ENCODE results near the gene MROH2B. TPM values are rescaled to one million over a fixed set of nuclear protein-coding genes. Genes with fewer than 3 reads are reported as not detected.

Gene MROH2B
- total and polyA plus RNA-seq, 2 of the 13 experiments (the other 11 are each of a cell fraction or from before 2014, with no cell fraction given): not detected

DNA sequence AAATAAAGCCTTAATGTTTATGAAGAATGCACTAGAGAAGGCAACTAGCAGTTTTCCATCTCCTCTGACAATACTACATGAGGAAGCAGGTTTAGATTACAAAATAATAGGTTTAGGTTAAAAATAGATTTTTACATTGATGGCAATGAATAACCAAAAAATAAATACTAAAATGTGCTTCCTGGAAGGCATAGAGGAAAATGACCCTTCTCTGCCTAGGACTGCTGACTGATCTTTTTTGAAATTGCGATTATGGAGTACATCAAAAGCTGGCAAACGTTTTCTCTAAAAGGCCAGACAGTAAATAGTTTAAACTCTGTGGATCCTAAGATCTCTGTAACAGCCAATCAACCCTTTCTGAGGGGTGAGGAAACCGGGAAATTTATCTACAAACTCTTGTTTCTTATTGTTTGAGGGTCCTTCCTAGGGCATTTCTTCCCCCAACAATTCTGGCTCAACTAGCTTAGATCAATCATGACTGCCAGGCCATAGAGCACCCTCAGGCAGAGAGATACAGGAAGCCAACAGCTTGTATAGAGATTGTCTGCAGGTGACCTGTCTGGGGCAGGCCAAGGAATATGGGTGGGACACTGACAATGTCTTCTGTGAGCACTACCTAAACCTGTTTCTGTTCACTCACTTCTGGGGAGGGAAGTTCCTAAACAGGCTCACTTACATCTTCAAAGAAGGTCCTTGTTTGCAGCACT, 67.3 kb downstream of the MROH2B start:
- Histone ChIP-seq H3K36me3 (replicated peaks in 1 of 2; ENCODE audit: control insufficient read depth in 1 of 2, insufficient read depth in 2 of 2, low read length in 2 of 2) (no peaks in the 10 kb centered on the region), H3K4me1 (ENCODE audit: insufficient read depth, low read length) (no peaks in the 10 kb centered on the region), H3K9me3 (ENCODE audit: low read length) (no peaks in the 10 kb centered on the region), H4K20me1 (ENCODE audit: insufficient read depth, low read length) (no peaks in the 10 kb centered on the region), H3K9ac (ENCODE audit: insufficient read depth, low read depth, low read length) (no peak overlapping the region), H2AFZ (ENCODE audit: low read length) (no peak overlapping the region), H3K4me2 (ENCODE audit: low read depth, low read length) (no peak overlapping the region), H3K27ac (ENCODE audit: extremely low read length, insufficient read depth, low read length) (no peak overlapping the region), H3K4me3 (replicated peaks in 1 of 3; ENCODE audit: insufficient read depth in 1 of 3, low read depth in 2 of 3, low read length in 3 of 3) (no peak overlapping the region), H3K27me3 (ENCODE audit: control insufficient read depth in 1 of 2, insufficient read depth in 2 of 2, low read length in 2 of 2) (no peaks in the 10 kb centered on the region; a peak in 1 of 5 replicates), H3K79me2 (ENCODE audit: insufficient read depth, low read length) (no peaks in the 10 kb centered on the region)
- DNase-seq (ENCODE audit: low spot score): no peak
- 3% methylated on average over 3 of the region's 3 CpGs for WGBS (ENCODE audit: low lambda C conversion rate)
- TF ChIP-seq ARNT2 (CRISPR knock-in tag; IDR thresholded peaks at IDR 0.05; ENCODE audit: low read depth) (no peak), MAFK (conservative IDR thresholded peaks at IDR 0.05 in 1 of 2, IDR thresholded peaks at IDR 0.05 in 1 of 2; ENCODE audit: low read length in 2 of 2) (0 out of 4 replicates have a peak, but pooled peaks of 1 of the 2 experiments have one; percentile 18)
- ChIA-PET POLR2A (no interaction called here), CTCF (ENCODE audit: low intra/inter-chr PET ratio, low total read pairs) (no interaction called here)
- in situ Hi-C loops (cut with HindIII; ENCODE audit: extremely low pct_ligation_motif_present, low pct_unique_long_range_greater_than_20kb): no loop called here
- intact Hi-C loops (cut with micrococcal nuclease; ENCODE audit: unreplicated experiment): no loop called here
- no peak for FAIRE-seq
- no TSS peak for BruUV-seq (replicated peaks)
- ATAC-seq: no peak; the same call in 2 of the 3 replicates

GRCh38 chr5:40999966-41000365, 71.2 kb downstream of the MROH2B start:
- POLR2A ChIA-PET: no interaction called here

More at GRCh38 chr5:40999966-41000365, 71.2 kb downstream of the MROH2B start:
- in situ Hi-C loops (cut with HindIII; ENCODE audit: extremely low pct_ligation_motif_present, low pct_unique_long_range_greater_than_20kb) (no loop called here), intact Hi-C loops (cut with micrococcal nuclease; ENCODE audit: unreplicated experiment) (loop anchor here (10.0 kb wide), 1 partner anchor 405 kb away; no protein-coding TSS in a partner anchor)
- Histone ChIP-seq H3K27me3 (ENCODE audit: control insufficient read depth in 1 of 2, insufficient read depth in 2 of 2, low read length in 2 of 2) (no peaks in the 10 kb centered on the region; a peak in 1 of 5 replicates), H3K27ac (ENCODE audit: extremely low read length, insufficient read depth, low read length) (no peak overlapping the region), H2AFZ (ENCODE audit: low read length) (no peak overlapping the region), H3K36me3 (replicated peaks in 1 of 2; ENCODE audit: control insufficient read depth in 1 of 2, insufficient read depth in 2 of 2, low read length in 2 of 2) (no peaks in the 10 kb centered on the region), H3K4me2 (ENCODE audit: low read depth, low read length) (no peak overlapping the region), H3K9me3 (ENCODE audit: low read length) (no peaks in the 10 kb centered on the region), H3K9ac (ENCODE audit: insufficient read depth, low read depth, low read length) (no peak overlapping the region), H3K79me2 (ENCODE audit: insufficient read depth, low read length) (no peaks in the 10 kb centered on the region), H4K20me1 (ENCODE audit: insufficient read depth, low read length) (no peaks in the 10 kb centered on the region), H3K4me1 (ENCODE audit: insufficient read depth, low read length) (no peaks in the 10 kb centered on the region), H3K4me3 (replicated peaks in 1 of 3; ENCODE audit: insufficient read depth in 1 of 3, low read depth in 2 of 3, low read length in 3 of 3) (no peak overlapping the region)
- CTCF ChIA-PET (ENCODE audit: low intra/inter-chr PET ratio, low total read pairs): no interaction called here
- ATAC-seq (no peak), FAIRE-seq (no peak), DNase-seq (ENCODE audit: low spot score) (no peak)
- TF ChIP-seq MTA1 (CRISPR knock-in tag; IDR thresholded peaks at IDR 0.05; ENCODE audit: borderline replicate concordance) (no peak), SAP130 (CRISPR knock-in tag; IDR thresholded peaks at IDR 0.05; ENCODE audit: low read depth) (no peak), FOXM1 (CRISPR knock-in tag; IDR thresholded peaks at IDR 0.05) (no peak), TBL1XR1 (IDR thresholded peaks at IDR 0.05; ENCODE audit: borderline replicate concordance, low read length, partially characterized antibody) (no peak), ZSCAN31 (CRISPR knock-in tag; IDR thresholded peaks at IDR 0.05; ENCODE audit: low read depth) (no peak), SNAPC2 (CRISPR knock-in tag; IDR thresholded peaks at IDR 0.05) (no peak), ZNF558 (CRISPR knock-in tag; IDR thresholded peaks at IDR 0.05; ENCODE audit: borderline replicate concordance) (no peak), NAIF1 (CRISPR knock-in tag; IDR thresholded peaks at IDR 0.05; ENCODE audit: borderline replicate concordance) (no peak)
- TF ChIP-seq, protein P1, sequence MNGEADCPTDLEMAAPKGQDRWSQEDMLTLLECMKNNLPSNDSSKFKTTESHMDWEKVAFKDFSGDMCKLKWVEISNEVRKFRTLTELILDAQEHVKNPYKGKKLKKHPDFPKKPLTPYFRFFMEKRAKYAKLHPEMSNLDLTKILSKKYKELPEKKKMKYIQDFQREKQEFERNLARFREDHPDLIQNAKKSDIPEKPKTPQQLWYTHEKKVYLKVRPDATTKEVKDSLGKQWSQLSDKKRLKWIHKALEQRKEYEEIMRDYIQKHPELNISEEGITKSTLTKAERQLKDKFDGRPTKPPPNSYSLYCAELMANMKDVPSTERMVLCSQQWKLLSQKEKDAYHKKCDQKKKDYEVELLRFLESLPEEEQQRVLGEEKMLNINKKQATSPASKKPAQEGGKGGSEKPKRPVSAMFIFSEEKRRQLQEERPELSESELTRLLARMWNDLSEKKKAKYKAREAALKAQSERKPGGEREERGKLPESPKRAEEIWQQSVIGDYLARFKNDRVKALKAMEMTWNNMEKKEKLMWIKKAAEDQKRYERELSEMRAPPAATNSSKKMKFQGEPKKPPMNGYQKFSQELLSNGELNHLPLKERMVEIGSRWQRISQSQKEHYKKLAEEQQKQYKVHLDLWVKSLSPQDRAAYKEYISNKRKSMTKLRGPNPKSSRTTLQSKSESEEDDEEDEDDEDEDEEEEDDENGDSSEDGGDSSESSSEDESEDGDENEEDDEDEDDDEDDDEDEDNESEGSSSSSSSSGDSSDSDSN (CRISPR knock-in tag; IDR thresholded peaks at IDR 0.05): no peak
- WGBS (ENCODE audit: low lambda C conversion rate): 62% methylated on average over 4 of the region's 4 CpGs
- BruUV-seq (replicated peaks): no TSS peak

Data from HepG2 (cell line).